CD4-positive, alpha-beta T cell treated with Interferon alpha-2 for 1 hour (primary cell): ENCODE data around the gene ADM.
A peak's percentile ranks its signal among the peaks of the same experiment; 100 is the strongest.

Experiments
- DNase-seq, 2 donors: peaks; one replicate each; pipeline ENCODE4 v3.0.0-alpha.2; 2020 to 2022

Gene ADM

DNA sequence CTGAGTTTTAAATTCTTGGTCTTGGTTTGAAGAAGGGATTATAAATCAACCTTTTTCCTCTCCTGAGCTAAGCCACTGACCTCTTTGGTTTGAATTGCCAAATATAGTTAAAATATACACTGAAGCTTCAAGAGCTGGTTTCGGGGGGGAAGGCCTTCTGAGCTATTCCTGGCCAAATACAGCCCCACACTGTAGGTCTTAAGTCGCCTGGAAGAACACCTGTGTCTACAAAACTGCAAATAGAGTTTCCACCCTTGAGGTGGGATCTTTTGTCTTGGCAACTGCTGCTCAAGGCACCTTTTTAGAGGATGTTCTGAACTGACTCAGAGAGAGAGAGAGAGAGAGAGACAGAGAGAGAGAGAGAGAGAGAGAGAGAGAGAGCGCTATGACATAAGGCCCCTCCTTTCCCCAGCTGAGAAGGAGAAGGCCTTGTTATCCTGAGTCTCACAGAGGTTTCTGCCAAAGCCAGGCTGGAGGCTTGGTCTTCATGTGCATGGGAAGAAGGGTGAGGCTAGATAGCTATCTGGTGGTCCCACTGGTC is 5.5 kb downstream of the ADM start:
- DNase-seq: no peak

DNA sequence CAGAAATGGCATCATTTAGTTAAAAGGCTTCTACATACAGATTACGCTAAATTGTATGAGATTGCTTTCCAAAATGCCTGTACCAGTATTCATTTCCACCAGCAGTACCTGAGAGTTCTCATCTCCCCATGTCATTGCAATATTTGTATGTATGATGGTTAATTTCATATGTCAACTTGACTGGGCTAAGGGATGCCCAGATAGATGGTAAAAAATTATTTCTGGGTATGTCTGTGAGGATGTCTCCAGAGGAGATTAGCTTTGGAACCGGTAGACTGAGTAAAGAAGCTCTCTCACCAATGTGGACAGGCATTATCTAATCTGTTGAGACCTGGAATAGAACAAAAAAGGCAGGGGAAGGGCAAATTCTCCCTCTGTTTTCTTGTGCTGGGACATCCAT is 6.9 kb downstream of the ADM start:
- DNase-seq: no peak

DNA sequence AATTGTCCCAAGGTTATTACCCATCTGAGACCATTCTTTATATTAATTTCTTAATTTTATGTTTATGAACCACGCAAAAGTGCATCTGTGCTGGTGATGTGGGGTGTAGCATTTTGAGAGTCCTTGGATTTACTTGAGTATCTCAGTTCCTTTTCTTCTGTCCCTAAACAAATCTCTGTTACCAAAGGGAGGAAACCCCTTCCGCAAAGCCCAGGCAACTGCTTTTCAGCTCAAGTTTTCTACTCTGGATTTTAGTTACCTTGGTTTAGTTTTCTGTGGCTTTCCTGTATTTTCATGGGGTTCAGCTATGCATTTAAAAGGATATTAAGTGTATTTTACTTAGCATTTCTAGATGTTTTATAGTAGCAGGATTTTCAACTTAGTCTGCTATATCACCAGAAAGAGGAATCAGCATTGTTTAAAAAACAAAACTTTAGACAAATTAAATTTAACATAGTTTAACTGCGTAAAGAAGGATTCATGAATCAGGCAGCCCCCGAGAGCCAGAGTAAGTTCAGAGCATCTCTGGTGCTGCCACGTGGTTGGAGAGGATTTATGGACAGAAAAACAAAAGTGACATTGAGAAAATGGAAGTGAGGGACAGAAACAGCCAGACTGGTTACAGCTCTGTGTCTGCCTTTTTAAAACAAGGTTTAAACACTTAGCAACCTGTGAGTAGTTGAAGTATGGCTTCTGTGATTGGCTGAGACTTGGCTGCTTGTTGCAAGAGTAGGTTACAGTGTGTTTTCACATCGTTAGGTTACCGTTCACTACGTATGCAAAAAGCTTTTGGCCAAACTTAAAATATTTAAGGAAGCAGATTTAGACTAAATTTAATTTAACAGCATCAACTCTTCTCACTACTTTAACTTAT is 9.6 kb downstream of the ADM start:
- peak; percentile 57 to 60 for DNase-seq

DNA sequence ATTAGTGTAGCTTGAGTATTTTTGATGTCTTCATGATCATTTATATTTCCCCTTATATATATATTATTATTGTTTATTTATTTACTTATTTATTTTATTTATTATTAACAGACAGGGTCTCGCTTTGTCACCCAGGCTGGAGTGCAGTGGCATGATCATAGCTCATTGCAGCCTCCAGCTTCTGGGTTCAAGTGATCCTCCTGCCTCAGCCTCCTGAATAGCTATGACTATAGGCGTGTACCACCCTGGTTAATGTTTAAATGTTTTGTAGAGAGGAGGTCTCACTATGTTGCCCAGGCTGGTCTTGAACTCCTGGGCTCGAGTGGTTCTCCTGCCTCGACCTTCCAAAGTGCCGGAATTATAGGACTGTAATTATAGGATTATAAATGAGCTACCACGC is 10.2 kb downstream of the ADM start:
- DNase-seq: no peak

DNA sequence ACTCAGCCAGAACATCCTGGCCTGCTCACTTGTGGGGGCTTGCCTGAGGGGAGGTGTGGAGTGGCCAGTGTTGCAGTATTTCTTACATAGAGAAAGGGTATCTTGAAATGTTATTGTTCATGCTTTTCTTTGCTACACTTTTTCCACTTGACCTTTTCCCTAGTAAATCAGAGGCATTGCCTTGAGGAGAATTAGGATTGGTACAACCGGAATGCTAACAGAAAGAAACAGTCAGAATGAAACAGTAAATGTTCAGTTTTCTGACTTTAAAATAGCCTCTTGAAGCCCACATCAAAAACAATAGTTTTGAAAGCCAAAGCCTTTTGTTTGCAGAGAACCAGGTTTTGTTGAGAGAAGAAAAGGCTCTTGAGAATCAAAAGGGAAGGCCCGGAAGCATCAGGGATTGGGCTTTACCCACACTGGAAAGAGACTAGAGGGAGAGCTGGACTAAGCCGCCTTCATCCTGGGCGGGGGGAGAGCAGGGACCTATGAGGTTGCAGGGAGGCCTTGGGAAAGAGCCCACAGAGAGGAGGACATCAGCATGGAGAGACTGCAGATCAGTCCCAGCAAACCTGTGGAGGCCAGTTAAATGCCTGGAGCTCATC is 12.4 kb downstream of the ADM start:
- no peak for DNase-seq

DNA sequence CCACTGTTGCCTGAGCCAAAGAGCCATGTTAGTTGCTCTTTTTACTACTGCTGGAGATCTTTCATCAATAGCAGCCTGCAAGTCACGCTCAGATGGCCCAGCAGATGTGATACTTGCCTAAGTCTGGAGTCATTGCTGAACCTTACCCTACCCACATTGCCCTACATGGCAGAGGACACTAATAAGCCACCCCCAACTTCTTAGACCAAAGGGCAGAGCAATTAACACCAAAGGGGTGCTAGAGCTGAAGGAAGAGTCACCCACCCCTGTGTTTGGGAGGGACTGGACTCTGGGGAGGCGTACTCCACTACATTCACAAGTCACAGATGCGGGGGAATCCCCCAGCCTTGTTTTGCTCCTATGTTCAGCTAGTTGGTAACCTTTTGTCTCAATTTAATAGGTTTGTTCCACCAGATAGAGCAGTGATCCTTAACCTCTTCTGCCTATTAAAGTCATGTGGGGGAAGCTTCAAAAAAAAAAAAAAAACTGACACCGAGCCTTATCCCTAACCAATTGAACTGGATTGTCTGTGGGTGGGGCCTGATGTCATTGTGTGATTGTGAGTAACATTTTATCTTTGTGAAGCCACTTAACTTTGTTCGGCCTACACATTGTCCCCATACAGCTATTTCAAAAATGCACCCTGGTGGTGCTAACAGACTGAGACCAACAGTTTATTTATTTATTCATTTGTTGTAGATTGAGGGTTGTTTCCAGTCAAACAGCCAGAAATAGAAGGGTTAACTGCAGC is 13.1 kb downstream of the ADM start:
- DNase-seq: no peak

DNA sequence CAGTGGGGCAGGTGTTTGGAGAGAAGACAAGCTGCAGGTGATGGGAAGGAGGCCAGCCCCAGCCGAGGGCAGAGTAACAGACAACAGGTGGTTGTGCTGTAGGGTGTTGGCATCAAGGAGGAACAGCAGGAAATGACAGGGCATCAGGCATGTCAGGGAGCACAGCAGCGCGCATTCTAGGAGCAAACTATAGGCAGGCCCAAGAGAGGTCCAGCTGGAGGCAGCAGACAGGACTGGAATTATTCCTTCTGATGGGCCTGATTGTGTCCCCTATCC is 13.6 kb downstream of the ADM start:
- DNase-seq: no peak

DNA sequence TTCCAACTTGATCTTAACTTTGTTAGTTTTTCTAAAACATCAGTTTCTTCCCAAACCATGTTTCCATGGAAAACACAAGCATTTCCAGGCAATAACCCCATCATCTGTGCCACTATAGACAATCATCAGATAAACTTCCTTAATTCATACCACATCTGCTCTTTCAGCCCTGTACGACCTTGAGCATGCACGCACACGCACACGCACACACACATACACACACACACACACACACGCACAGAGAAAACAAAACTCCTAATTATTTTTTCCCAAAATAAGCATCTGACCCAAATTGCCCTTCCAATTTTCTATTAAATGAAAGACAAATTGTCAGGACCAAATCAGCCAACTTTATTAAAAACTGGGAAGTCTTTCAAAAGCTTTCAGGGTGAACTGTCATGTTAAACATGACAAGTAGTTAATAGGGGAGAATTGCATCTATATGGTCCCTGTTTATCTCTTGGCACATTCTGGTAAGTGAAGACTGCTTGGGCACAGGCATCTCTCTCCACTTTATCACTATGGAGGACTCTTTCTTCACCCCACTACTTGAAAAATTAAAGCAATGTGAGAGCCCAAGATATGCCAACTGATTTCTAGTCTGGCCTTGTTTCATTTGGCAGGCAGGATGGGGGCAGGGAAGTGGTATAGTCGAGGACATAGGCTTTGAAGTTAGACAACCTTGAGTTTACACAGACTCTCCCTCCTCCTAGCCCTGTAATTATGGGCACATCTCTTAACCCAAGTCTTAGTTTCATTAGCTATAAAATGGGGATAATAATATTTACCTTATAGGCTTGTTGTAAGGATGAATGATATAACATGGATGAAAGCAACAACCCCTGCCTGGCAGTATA is 15.1 kb downstream of the ADM start:
- DNase-seq: no peak

DNA sequence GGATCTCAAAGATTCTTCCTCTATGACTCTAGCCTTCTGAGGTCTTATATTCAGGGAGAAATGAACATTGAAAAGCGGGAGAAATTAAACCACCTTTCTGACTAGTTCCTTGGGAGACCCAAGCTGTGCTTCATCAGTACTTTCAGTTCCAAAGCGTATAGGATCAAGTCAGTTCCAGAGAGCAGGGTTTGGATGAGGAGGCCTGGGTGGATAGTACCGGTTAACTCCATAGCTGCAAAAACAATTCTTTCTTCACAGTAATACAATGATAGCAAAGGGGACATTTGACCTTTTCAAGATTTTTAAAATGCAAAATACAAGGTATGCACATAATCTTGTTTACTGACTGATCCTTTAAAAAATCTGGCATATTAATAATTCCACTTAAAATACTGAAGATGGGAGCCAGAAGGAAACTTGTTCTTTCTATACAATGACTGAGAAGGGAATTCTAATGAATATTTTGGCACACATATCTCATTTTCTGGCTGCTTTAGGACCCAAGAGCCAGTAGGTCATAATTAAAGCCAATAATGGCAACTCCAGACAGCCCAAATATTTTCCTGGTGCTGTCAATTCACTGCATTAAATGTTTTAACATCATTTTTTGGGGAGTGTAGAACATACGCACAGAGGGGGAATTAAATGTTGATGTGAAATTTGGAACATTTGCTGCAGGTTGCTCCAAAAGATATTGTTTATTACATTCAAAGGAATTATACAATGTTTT is 16.0 kb downstream of the ADM start:
- DNase-seq: no peak

DNA sequence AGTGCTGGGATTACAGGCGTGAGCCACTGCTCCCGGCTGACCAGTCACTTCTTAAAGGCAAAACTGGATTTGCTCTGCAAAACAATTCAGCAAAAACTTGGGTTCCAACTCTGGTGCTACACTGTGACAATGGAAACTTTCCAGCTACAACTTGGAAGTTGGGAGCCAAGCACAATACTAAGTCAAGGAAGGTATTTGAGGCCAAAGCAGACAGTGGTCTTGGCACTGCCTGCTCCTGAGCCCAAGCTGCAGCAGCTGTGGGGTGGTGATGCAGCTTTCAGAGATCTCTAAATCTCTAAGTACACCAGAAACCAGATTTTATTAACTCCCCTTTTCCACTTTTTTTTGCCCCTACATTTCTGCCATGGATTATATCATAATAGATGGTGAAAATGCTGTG is 17.5 kb downstream of the ADM start:
- DNase-seq: no peak

DNA sequence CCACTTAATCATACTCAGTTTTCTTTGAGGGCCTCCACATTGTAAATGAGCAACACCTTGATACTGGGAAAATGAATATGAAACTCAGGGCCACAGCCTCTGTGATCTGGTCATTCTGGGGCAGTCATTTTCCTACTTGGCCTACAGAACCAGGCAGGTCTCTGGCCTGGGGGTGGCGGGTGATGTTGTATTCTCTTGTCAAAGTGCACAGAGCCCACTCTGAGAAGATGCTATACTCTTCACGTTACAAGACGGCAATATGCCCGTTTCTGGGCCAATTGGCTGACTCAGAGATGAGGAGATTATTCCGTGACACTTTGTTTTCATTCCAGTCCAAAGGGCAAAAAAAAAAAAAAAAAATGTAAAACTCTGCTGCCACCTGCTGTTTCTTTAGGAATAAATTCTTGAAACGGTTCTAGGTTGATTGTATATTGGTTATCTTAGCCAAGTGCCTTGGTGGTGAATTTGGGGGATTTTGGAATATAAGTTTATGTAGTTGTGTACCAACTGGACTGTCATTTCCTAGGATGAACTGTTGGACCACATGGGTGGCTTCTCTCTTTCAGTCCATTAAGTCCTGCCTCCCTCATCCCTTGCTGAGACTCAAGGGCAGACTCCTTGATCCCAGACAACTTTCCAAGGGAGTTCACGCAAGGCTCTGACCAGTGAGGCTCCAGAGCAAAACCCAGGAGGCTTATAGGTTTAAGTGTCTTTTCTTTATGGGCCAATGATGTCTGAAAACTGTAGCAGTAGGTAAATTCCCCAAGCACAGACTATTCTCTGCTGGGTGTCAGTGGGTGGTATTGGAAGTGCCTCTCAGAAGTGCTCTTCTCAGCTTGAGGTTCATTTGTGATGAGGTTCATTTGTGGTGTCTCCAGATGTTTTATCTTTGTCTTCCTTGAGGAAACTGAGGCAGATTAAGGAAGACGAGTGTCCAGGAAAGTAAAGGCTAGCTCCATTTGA is 18.2 kb downstream of the ADM start:
- peak in 1 of 2 donors; percentile 52 for DNase-seq

DNA sequence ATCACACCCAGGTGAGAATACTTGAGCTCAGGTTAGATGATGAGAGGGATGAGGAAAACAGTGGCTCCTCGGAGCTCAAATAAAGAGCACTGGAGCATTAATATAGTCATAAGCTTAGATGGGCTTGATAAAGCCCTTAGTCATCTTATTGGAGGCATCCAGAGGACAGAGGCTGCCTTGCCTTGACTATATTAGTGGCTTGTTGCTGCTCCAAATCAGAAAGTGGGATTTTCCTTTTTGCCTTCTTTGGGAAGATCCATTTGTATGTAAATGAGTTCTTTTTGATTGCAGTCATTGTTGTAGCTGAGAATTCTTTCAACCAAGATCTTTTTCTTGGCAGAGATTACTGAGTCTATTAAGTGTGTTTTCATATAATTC is 18.9 kb downstream of the ADM start:
- DNase-seq: no peak

DNA sequence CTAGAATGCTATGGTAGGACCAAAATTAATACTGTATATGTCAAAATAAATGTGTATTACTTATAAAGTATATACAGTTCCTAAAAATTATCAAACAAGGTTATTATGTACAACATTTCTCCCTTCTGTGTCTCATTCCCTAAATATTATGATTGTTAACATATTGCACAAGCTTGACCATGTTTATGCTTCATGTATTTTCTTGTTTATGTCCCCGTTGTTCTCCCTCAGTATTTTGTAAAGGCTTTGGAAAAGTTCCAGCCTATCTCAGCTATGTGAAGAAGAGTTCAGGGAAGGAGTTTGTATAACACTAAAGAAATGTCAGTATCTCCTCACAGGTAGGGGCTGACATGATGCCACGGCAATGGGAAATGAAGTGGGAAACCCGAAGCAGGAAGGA is 19.6 kb downstream of the ADM start:
- no peak for DNase-seq

DNA sequence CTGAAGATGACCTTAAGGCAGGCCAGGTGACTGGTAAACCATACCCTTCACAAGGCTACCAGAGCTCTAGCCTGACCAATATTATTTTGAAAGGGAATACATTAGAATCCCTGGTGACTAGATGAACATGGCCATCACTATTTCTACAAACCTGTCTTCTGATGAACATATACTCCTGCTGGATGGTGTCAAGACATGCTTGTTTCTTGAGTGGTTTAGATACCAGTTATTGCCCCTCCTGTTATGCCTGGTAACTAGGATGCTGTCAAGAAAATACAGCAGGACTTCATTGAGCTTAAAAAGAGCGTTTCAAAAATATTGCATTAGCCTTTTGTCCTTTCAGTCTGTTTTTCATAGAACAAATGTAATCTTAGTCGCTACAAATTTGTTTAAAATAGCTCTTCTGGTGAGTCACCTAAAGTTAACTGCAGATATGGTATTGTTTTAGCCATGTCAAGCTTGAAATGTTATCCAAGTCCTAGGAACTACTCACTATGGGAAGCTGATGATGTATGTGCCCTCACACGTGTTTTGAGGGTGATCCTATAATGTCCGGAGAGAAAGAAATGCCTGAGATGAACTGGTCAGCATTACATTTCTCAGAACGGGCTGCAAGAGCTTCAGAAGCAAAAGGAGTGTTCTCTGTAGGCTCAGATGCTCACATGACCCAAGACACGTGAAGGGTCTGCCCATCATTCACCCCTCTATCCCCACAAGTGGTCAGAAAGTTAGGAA is 20.6 kb downstream of the ADM start:
- no peak for DNase-seq

DNA sequence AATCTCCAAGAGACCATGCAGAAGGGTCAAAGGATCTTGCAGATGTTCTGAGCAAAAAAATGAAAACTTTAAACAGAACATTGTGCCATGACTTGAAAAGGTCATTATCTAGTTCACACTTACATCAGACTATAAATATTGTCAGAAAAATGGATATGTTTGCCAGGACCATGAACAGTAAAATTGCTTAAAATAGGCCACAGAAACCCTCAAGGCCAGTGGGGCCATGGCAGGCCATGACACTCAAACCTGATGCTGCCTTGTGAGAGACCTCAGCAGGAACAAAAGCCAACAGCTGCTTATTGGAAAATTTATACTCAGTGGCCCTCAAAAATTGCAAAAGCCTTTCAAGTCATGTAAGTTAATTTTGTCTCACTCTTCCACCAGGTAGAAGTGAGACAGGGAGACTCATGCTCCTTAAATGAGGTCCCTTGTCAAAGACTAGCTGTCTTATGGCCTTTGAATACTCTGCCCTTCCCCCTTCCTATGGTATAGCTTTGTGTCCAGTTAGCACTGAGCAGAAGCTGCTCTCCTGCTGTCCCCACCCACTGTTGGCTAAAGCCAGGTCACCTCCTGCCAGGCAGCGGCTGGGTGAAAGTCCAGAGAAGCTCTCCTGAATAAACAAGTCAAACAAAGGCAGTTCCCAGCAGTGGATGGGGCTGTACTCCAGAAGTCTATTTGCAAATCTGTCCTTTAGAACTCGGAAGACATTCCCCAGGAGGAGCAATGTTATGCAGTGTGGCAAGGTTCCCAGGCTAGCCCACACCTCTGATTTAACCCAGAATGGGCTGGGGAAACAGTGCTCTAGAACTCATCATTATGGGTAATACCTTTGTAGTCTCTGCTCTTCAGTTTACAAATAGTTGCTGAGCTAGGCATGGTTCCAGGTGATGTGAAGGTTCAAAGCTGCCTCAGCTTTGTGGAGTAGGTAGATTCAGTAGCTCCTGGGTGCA is 21.4 kb downstream of the ADM start:
- DNase-seq: no peak

DNA sequence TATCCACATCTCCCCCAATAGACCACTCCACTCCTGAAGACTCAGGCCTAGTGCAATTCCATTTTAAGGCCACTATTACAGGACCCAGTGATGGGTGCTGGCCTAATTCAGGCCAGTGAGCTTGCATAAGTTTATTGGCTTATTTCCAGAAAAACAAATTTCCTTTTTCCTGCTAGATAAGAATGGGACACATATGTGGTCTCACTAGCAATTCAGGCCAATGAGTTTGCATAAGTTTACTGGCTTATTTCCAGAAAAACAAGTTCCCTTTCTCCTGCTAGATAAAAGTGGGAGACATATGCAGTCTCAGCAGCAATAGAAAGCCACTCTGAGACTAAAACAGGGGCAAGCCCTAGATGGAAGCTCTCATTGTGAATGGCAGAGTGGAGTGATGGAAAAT is 22.4 kb downstream of the ADM start:
- no peak for DNase-seq

DNA sequence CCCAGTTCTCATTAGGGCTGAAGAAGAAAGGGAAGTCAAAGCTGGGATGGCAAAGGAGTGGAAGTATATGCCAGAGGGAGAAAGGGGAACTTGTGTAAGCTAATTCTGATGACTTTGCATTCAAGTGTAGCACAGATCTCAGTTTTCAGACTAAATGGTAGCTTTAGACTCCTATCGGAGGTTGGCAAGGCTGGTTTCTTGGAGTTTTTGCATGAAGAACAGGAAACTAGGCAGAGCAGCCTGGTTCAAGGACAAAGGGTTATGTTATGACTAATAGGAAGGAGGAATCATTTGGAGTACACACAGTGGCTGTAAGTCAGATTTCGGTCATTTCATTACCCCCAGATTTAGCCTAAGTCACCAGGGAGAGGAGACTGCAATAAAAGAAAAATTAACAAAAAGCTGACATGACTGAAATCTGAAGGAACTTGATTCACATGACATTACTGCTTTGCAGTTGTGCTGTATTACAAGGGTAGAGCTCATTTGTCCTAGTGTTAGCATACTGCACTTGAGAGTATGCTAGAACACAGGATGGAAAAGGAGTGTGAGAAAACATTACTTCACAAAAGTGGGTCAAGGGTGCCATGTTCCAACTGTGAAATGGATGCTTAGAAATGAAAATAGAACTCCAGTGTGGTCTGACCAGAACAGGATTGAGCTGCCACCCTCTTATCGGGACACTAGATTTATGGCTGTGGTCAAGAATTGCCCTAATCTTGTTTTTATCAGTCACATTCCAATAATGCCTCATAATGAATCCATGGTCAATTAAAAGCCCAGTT is 23.6 kb downstream of the ADM start:
- DNase-seq: no peak

DNA sequence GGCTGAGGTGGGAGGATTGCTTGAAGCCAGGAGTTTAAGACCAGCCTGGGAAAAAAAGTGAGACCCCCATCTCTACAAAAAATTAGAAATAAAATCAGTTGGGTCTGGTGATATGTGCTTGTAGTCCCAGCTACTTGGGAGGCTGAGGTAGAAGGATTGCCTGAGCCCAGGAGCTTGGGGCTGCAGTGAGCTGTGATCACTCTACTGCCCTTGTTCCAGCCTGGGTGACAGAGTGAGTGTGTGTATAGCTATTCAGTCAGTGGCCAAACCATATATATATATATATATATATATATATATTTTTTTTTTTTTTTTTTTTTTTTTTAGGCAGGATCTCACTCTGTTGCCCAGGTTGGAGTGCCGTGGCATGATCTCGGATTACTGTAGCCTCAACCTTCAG is 24.5 kb downstream of the ADM start:
- DNase-seq: no peak
